Ramos (cell line): ENCODE results near the gene ZDHHC11.

ENCODE experiments used
- in situ Hi-C: fragments of 300-500 bp; cut with MboI; formaldehyde crosslinking; loops from one replicate; pipeline ENCODE4 v1.14.3; 2022; ENCODE audit warnings: low sequenced_read_pairs; ENCODE audit not compliant: unreplicated experiment

The ZDHHC11 gene, protein sequence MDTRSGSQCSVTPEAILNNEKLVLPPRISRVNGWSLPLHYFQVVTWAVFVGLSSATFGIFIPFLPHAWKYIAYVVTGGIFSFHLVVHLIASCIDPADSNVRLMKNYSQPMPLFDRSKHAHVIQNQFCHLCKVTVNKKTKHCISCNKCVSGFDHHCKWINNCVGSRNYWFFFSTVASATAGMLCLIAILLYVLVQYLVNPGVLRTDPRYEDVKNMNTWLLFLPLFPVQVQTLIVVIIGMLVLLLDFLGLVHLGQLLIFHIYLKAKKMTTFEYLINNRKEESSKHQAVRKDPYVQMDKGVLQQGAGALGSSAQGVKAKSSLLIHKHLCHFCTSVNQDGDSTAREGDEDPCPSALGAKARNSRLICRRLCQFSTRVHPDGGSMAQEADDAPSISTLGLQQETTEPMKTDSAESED

DNA sequence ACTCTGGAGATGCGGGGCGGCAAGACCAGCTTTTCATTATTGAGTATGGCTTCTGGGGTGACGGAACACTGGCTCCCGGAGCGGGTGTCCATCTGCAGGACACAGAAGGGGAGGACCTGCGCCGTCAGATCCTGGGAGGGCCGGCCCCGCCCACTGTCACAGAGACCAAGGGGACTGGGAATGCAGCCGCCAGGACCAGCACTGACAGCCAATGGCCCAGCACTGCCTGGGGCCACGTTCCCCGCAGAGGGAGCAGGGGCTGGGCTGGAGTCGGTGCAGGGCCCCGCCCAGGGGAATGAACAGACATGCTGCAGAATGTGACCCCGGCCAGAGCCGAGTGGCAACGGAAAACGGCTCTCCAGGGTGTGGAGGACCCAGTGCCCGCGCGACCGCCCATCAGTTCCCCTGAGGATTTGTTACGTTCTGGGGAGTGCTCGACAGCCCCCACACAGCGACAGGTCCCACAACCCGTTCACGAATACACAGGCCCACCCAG lies at the start of gene ZDHHC11:
ZDHHC11 (minus strand) TSS at position 476 of the 496 bp plus-strand sequence; CDS start at position 92, 384 bp downstream.
- in situ Hi-C loops: no loop called here

- in situ Hi-C loops: no loop called here
Observed at GRCh38 chr5:893711-894110, 42.9 kb upstream of the ZDHHC11 start.

- in situ Hi-C loops: no loop called here
Observed at GRCh38 chr5:893137-893506, 42.3 kb upstream of the ZDHHC11 start.

DNA sequence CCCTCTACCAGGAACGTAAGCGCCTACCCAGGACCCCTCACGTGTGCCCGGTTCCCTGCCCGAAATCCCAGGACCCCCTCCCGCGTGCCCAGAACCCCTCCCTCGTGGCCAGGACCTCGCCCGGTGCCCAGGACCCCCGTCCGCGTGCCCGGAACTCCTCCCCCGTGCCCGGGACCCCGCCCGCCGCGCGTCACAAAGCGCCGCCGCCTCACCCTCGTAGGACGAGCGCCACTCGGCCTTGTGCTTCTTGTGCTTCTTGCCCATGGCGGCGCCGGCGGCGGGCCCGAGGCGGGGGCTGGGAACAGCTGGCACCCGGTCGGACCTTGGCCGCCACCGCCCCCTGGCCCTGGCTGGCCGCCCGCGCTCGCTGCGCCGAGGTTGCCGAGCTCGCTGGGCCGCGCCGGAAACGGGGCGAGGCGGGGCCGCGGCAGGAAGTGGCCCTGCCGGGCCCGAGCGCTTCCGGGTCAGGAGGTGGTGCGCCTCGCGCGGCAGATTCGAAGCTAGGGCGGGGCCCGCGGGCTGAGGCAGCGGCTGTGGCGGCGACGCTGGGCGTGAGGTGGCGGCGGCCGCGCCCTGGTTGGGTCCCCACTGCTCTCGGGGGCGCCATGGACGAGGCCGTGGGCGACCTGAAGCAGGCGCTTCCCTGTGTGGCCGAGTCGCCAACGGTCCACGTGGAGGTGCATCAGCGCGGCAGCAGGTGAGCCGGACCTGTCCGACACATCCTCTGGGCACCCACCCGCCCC lies 41.8 kb upstream of the ZDHHC11 start, which contains the start of the genes BRD9 and TRIP13:
BRD9 (minus strand) TSS at position 408 of the 743 bp plus-strand sequence; CDS start at position 264, 144 bp downstream.
TRIP13 (plus strand) TSS at position 491 of the 743 bp plus-strand sequence; CDS start at position 606, 115 bp downstream.
- in situ Hi-C loops: no loop called here

DNA sequence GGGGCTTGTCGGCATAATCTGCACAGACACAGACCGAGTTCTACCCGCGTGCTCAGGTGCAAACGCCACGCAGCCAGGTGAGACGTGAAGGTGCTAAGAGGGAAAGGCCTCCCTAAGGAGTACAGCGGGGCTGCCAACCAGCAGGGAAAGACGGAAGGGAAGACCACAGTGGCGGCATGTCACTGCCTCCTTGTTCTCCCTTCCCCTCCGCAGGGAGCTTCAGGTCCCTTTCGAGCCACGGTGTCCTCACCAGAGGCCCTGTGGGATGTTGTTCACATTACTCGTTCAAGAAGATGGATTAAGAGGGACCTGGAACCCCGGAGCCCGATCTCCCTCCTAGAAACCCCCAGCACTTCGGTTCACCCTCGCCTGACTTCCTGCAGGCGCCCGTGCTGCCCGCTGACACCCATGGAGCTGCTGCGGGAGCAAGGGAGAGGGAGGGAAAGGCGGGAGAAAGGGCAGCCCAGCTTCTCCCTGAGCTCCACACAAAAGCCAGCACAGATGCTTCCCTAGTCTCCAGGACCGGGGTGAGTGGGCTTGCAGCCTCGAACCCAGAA lies 41.1 kb upstream of the ZDHHC11 start:
- in situ Hi-C loops: no loop called here

GRCh38 chr5:891117-891836 lies 40.5 kb upstream of the ZDHHC11 start:
- in situ Hi-C loops: no loop called here

GRCh38 chr5:889075-889710 lies 38.4 kb upstream of the ZDHHC11 start:
- in situ Hi-C loops: no loop called here

DNA sequence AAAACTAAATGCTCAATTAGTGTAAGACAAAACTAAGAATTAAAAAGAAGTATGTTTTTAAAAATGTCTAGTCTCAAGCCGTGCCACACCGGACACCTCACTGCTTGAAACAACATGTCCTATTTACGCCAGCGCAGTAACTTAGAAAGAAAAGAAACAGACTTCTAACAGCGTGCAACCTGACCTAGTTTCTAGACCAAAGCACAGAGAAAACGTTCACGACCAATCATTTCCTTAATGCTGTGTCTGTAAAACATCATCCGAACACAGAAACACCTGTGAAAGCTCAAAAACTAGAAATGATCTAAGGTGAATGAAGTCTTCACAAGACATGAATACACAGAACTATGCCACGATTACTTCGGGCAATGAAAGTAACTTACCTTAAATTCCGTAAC lies 37.9 kb upstream of the ZDHHC11 start:
- in situ Hi-C loops: no loop called here

DNA sequence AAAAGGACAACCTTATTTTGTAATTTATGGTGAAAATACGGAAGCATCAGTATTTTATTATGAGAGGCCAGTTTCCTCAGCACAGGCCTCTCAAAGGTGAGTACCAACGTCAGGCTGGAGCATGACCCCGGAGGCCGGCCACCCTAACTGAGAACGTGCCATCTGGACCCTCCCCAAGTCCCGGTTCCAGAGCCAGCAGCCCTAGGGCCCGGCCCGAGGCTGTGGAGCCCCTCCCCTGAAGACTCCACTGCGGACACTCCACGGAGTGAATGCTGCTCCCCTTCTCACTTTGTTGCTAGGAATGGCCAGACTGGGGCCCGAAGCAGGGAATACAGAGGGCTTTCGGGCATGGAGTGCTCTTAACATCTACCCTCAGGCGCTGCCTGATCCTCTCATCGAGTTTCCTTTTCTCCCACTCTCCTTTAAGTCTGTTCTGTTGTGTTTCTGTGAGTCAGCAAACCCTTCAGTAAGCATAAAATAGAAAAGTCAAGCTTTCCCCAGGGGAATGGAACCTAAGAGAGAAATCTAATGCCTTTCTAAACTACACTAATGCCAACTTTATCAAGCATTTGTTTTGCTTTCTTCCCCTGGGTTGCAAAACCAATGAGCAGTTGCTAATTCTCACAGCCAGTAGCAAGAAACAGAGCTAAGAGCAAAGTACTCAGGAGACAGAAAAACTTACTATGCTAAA lies 37.3 kb upstream of the ZDHHC11 start:
- in situ Hi-C loops: no loop called here

- in situ Hi-C loops: no loop called here
Observed at GRCh38 chr5:886716-887325, 36.0 kb upstream of the ZDHHC11 start.

DNA sequence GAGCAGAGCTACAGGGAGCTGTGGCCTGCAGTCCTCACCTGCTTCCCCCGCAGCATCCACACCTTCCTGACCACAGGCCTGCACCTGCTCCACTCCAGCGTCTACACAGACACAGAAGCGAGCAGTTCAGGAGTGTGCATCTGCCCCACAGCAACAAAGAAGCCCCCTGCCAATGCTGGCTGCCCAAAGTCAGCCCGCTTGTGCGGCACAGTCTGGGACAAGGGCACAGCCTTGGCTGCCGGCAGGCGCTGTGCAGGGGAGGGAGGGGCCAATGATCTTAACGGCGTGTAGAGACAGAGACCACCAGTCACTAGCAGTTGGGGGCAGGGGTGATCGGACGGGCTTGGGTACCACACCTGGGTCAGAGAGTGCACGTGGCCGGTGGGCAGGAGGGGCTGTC lies 35.2 kb upstream of the ZDHHC11 start:
- in situ Hi-C loops: no loop called here

- in situ Hi-C loops: no loop called here
Observed at GRCh38 chr5:885529-885928, 34.7 kb upstream of the ZDHHC11 start.

- in situ Hi-C loops: no loop called here
Observed at GRCh38 chr5:885127-885442, 34.3 kb upstream of the ZDHHC11 start.

DNA sequence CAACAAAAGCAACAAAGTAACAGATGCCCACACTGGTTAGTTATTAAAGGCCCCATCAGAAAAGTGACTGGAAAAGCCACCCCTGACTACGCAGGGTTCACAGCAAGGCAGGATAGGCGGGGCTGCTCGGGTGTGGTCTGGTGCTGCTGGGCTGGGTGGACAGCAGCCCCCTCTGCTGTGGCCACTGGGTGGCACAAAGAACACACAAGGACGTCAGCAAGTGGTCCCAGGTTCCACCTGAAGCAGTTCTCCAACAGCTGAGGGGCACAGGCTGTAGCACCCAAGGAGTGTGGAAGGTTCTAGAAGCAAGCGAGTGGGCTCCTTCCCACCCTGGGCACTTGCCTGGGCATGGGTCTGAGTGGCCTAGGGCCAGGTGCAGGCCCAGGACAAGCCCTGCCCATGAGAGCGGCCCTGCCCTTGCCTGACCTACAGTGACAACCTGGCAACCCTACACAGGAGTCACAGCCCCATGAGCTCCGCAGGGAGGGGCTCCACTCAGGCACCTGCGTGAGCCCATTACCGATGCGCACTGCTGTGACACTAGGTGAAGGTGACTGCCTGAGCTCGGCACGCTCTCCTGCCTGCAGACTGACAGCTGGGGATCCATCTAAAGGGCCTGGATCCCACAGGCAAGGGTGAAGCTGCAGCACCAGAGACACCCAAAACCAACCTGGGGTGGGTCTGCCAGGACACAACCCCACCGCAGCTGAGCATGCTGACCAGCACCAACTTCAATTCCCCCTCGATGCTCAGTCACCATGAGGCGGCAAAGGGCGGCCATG lies 33.8 kb upstream of the ZDHHC11 start:
- in situ Hi-C loops: no loop called here

DNA sequence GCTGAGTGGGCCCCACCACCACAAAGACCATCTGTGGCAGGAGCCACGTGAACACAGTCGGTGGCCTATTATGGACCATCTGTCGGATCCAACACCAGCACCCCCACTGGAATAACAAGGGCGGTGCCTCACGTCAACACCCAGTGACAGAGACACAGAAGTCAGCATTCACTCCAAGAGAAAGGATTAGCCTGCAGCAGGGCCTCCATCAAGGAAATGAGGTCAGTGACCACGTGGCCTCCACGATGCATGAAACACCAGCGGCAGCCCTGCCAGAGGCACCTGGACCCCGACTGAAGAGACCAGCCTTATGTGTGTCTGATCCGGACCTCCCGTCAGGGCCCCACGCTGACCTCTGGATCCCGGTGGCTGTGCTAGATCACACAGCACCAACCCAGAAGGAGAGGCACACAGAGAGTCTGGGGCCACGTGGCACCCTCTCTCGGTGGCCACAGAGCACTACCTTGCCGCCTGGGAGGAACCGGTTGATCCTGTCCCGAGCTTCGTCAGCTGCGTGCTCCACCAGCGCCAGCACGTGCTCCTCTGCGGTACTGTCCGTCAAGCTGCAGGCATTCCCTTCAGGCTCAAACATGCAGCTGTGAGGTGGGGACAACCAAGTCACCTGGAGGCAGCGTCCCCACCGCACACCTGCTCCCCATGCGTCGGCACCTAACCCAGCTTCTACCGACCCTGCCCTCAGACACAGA lies 32.8 kb upstream of the ZDHHC11 start:
- in situ Hi-C loops: no loop called here

GRCh38 chr5:882253-883183 lies 31.7 kb upstream of the ZDHHC11 start:
- in situ Hi-C loops: no loop called here

GRCh38 chr5:881551-881935 lies 30.8 kb upstream of the ZDHHC11 start:
- in situ Hi-C loops: no loop called here
